ENCODE measurements around the gene FAM222A.

- TF ChIP-seq EZH2 (IDR thresholded peaks at IDR 0.05) (no peak), POLR2AphosphoS5 (IDR thresholded peaks at IDR 0.05; ENCODE audit: borderline replicate concordance, low read depth, low read length) (no peak), FOXP2 (optimal IDR thresholded peaks at IDR 0.05; ENCODE audit: control extremely low read depth, extremely low read length, insufficient read depth) (no peak)
Observed at GRCh38 chr12:109786799-109787198, 73.2 kb downstream of the FAM222A start.
